Activated CD8-positive, alpha-beta memory T cell treated with anti-CD3 and anti-CD28 coated beads for 4 hours (primary cell): Measurements from ENCODE around the gene SHQ1.
"Not testable (repeated sequence)": the region's sequence is repeated elsewhere in the genome, so short reads cannot be mapped to it uniquely, and the experiment has no call there.

Source experiments
- DNase-seq, 2 donors: peaks; one replicate each; pipeline ENCODE4 v3.0.0-alpha.2; 2020; ENCODE audit warnings: low read depth in 2 of 2

Gene SHQ1

GRCh38 chr3:72748659-72749058 is 99.6 kb downstream of the SHQ1 start:
- DNase-seq, result no peak

- DNase-seq, result no peak
Measured at GRCh38 chr3:72746430-72747411, 101.5 kb downstream of the SHQ1 start.

- DNase-seq, result no peak
Measured at GRCh38 chr3:72745146-72745999, 102.9 kb downstream of the SHQ1 start.

GRCh38 chr3:72744330-72744729 is 103.9 kb downstream of the SHQ1 start:
- DNase-seq, result no peak

GRCh38 chr3:72739531-72740466 is 108.4 kb downstream of the SHQ1 start:
- DNase-seq, result no peak

GRCh38 chr3:72738752-72739530 is 109.3 kb downstream of the SHQ1 start:
- DNase-seq, result peak; percentile 36 to 41

- DNase-seq, result not testable (repeated sequence)
Measured at GRCh38 chr3:72735072-72735471, 113.2 kb downstream of the SHQ1 start.

- no peak for DNase-seq
Measured at GRCh38 chr3:72733676-72734075, 114.6 kb downstream of the SHQ1 start.

GRCh38 chr3:72732666-72733345 is 115.4 kb downstream of the SHQ1 start:
- not testable (repeated sequence) for DNase-seq

GRCh38 chr3:72728958-72729467 is 119.2 kb downstream of the SHQ1 start:
- no peak for DNase-seq

GRCh38 chr3:72728329-72728889 is 119.8 kb downstream of the SHQ1 start:
- no peak for DNase-seq

- DNase-seq, result no peak
Measured at GRCh38 chr3:72727726-72728125, 120.5 kb downstream of the SHQ1 start.

- DNase-seq, result no peak
Measured at GRCh38 chr3:72727172-72727571, 121.1 kb downstream of the SHQ1 start.

GRCh38 chr3:72725229-72725628 is 123.0 kb downstream of the SHQ1 start:
- DNase-seq, result no peak

- DNase-seq, result no peak
Measured at GRCh38 chr3:72724070-72724469, 124.2 kb downstream of the SHQ1 start.

GRCh38 chr3:72722930-72723726 is 125.1 kb downstream of the SHQ1 start:
- no peak for DNase-seq

GRCh38 chr3:72721683-72722381 is 126.4 kb downstream of the SHQ1 start:
- no peak for DNase-seq

GRCh38 chr3:72720566-72720965 is 127.7 kb downstream of the SHQ1 start:
- DNase-seq, result no peak
